ENCODE results near the gene RAP1A. TPM values are rescaled to one million over a fixed set of nuclear protein-coding genes. Genes with fewer than 3 reads are reported as not detected.
A peak's percentile ranks its signal among the peaks of the same experiment; 100 is the strongest.

RAP1A gene
- total and polyA plus RNA-seq, 10 donors = 83.3 to 125 (median 105) TPM

DNA sequence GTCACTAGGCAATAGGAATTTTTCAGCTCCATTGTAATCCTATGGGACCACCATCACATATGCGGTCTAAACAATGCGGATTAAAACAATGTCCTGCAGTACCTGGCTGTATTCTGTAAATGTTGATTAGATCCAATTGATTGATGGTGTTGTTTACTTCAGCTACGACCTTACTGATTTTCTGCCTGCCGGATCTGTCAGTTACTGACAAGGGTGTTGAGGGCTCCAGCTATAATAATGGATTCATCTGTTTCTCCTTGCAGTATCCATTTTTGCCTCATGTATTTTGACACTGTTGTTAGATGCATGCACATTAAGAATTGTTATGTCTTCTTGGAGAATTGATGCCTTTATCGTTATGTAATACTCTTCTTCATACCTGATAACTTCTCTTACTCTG lies 39.0 kb downstream of the RAP1A start:
- Histone ChIP-seq H3K27me3 (replicated peaks in 1 of 7) (no peaks in the 10 kb centered on the region), H3K27ac (no peak overlapping the region), H3K36me3 (no peaks in the 10 kb centered on the region), H3K9me3 (no peaks in the 10 kb centered on the region), H3K4me1 (peaks cover 44 to 98% (median 81%) of the 10 kb centered on the region in 6 donors), H3K4me3 (no peak overlapping the region)
- TF ChIP-seq CTCF (IDR thresholded peaks at IDR 0.05 in 8 of 11, conservative IDR thresholded peaks at IDR 0.05 in 3 of 11) (no peak), POLR2AphosphoS5 (IDR thresholded peaks at IDR 0.05) (no peak), POLR2A (IDR thresholded peaks at IDR 0.05) (no peak)
- intact Hi-C loops (cut with DNase I; ENCODE audit: low total_unique reads) = no loop called here
- DNase-seq = no peak
- WGBS, 5 donors = 92 to 96% (median 96%) methylated on average over 5 of the region's 5 CpGs

DNA sequence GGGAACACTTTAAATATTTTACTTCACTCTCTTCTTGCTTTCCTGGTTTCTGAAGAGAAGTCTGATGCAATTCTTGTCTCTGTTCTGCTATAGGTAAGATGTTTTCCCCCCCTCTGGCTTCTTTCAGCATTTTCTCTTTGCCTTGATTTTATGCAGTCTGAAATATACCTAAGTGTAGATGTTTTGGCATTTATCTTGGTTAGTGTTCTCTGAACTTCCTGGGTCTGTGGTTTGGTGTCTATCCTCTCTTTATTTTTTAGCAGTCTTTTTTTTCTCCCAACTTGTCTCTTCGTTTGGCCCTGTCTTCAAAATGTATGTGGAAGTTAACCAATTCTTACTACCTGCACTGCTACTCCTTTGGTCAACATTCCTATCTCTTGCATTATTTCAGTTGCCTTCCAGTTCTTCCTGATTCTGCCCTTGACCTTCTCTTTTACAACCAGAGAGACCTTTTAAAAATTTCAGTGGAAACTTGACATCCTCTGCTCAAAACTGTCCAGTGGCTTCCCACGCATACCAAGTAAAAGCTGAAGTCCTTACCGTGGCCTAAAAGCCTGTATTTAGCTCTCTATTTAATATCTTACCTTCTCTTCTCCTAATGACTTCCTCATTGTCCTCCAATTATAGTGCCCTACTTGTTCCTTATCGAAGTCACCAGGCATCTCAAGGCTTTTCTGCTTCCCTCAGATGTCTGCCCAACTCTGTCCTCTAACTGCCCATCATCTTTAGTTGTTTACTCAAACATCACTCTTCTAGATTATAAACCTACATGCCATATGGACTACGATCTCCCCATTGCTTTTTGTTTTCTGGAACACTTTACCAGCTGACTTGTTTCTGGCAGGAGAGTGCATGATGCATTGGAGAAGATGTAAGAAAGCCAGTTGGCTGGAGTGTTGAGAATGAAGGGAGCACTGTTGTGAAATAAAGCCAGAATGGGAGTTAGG lies 40.9 kb downstream of the RAP1A start:
- H3K27ac ChIP-seq = peak overlapping the region; percentile 7 to 62 (median 30)

GRCh38 chr1:111664652-111665051 lies 45.1 kb downstream of the RAP1A start:
- intact Hi-C loops (cut with DNase I; ENCODE audit: low total_unique reads) = no loop called here
- WGBS, 5 donors = 40 to 60% (median 47%) methylated on average over 1 of the region's 1 CpG
- H3K36me3 ChIP-seq = peaks cover 0 to 16% (median 0%) of the 10 kb centered on the region in 6 donors
- TF ChIP-seq POLR2A (IDR thresholded peaks at IDR 0.05) = no peak
- TF ChIP-seq CTCF (IDR thresholded peaks at IDR 0.05 in 8 of 11, conservative IDR thresholded peaks at IDR 0.05 in 3 of 11) = no peak
- no peak for TF ChIP-seq POLR2AphosphoS5 (IDR thresholded peaks at IDR 0.05)
- H3K4me3 ChIP-seq = no peak overlapping the region
- H3K9me3 ChIP-seq = no peaks in the 10 kb centered on the region
- no peak for DNase-seq
- H3K4me1 ChIP-seq = peaks cover 41 to 98% (median 73%) of the 10 kb centered on the region in 6 donors
- no peaks in the 10 kb centered on the region for H3K27me3 ChIP-seq (replicated peaks in 1 of 7)
- H3K27ac ChIP-seq = peak overlapping the region in 4 of 8 donors; percentile 1 to 49 (median 29)

More for the DNA sequence above, 40.9 kb downstream of the RAP1A start:
- H3K27me3 ChIP-seq (replicated peaks in 1 of 7) = no peaks in the 10 kb centered on the region
- no peak overlapping the region for H3K4me3 ChIP-seq
- WGBS, 5 donors = 17 to 32% (median 24%) methylated on average over 5 of the region's 5 CpGs
- no peaks in the 10 kb centered on the region for H3K9me3 ChIP-seq
- intact Hi-C loops (cut with DNase I; ENCODE audit: low total_unique reads) = no loop called here
- no peaks in the 10 kb centered on the region for H3K36me3 ChIP-seq
- peaks cover 48 to 98% (median 81%) of the 10 kb centered on the region in 6 donors for H3K4me1 ChIP-seq
- TF ChIP-seq POLR2A (IDR thresholded peaks at IDR 0.05) (no peak), CTCF (IDR thresholded peaks at IDR 0.05 in 8 of 11, conservative IDR thresholded peaks at IDR 0.05 in 3 of 11) (no peak), POLR2AphosphoS5 (IDR thresholded peaks at IDR 0.05) (no peak)
- DNase-seq = no peak

DNA sequence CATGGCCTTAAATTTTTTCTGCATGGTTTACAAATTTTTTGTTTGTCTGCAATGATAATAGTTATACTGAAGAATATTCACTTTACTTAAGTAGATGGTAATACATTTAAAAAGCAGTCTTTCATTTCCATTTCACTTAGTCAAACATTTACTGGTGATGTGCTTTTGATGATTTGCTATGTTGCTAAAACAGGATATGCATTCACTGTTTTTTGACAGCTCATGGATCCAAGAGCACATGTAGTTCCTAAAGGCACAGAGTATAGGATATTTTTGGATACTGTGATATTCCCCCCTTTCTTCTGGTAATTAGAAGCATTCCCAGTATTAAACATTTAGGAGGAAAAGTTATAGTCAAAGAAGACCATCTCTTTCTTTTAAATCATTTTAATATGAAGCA lies 45.9 kb downstream of the RAP1A start:
- no peak for DNase-seq
- H3K4me3 ChIP-seq = no peak overlapping the region

More for the DNA sequence above, 45.9 kb downstream of the RAP1A start:
- Histone ChIP-seq H3K27ac (peak overlapping the region in 2 of 8 donors; percentile 7 to 32), H3K27me3 (replicated peaks in 1 of 7) (no peaks in the 10 kb centered on the region), H3K36me3 (peaks cover 0 to 16% (median 0%) of the 10 kb centered on the region in 6 donors), H3K4me1 (peaks cover 33 to 98% (median 70%) of the 10 kb centered on the region in 6 donors), H3K9me3 (no peaks in the 10 kb centered on the region)
- intact Hi-C loops (cut with DNase I; ENCODE audit: low total_unique reads) = no loop called here
- no peak for TF ChIP-seq POLR2AphosphoS5 (IDR thresholded peaks at IDR 0.05)
- TF ChIP-seq POLR2A (IDR thresholded peaks at IDR 0.05) = no peak
- TF ChIP-seq CTCF (IDR thresholded peaks at IDR 0.05 in 8 of 11, conservative IDR thresholded peaks at IDR 0.05 in 3 of 11) = no peak

Data from spleen (tissue), 11 donors.